Vagina (tissue), 2 donors: ENCODE measurements around the gene RTP3. TPM values are rescaled to one million over a fixed set of nuclear protein-coding genes. Genes with fewer than 3 reads are reported as not detected.
"Not testable (repeated sequence)": the region's sequence is repeated elsewhere in the genome, so short reads cannot be mapped to it uniquely, and the experiment has no call there.

Source experiments
- DNase-seq, 2 donors: peaks; one replicate each; pipeline ENCODE4 v3.0.0-alpha.2; 2017; ENCODE audit errors: extremely low spot score in 2 of 2
- H3K27ac ChIP-seq: fragments of 200-600 bp; sonication (generic); one replicate; pipeline ENCODE4 v1.5.1; 2019
- H3K27me3 ChIP-seq: fragments of 200-600 bp; sonication (generic); one replicate; pipeline ENCODE4 v1.5.1; 2019
- H3K36me3 ChIP-seq, 2 donors: fragments of 200-600 bp; sonication (generic); one replicate each; pipeline ENCODE4 v1.5.1; 2017 to 2019
- H3K4me1 ChIP-seq: fragments of 200-600 bp; sonication (generic); one replicate; pipeline ENCODE4 v1.5.1; 2019
- H3K4me3 ChIP-seq, 2 donors: fragments of 200-600 bp; sonication (generic); 1 replicate in 1 of 2; 2 replicates in 1 of 2; pipeline ENCODE4 v1.5.1; 2016 to 2019
- H3K9me3 ChIP-seq: fragments of 200-600 bp; sonication (generic); one replicate; pipeline ENCODE4 v1.5.1; 2019
- CTCF ChIP-seq, 3 experiments: fragments of 450-650 bp in 2 of 3; fragments of 200-600 bp in 1 of 3; sonication (generic) in 1 of 3; IDR thresholded peaks; one replicate each; pipeline ENCODE4 v1.5.1; 2017 to 2019; ENCODE audit warnings: antibody characterized with exemption in 3 of 3, mild to moderate bottlenecking in 2 of 3, moderate library complexity in 2 of 3
- POLR2A ChIP-seq, 2 donors: fragments of 450-650 bp; IDR thresholded peaks; one replicate each; pipeline ENCODE4 v1.6.1; 2017; ENCODE audit warnings: antibody characterized with exemption in 2 of 2, mild to moderate bottlenecking in 2 of 2, moderate library complexity in 2 of 2
- POLR2AphosphoS5 ChIP-seq, 2 donors: sonication (generic); formaldehyde crosslinking; IDR thresholded peaks; one replicate each; pipeline ENCODE4 v1.9.0; 2017; ENCODE audit warnings: antibody characterized with exemption in 2 of 2, mild to moderate bottlenecking in 2 of 2, low read depth in 1 of 2; ENCODE audit not compliant: insufficient read depth in 1 of 2
- intact Hi-C: fragments of 100-400 bp; cut with DNase I; formaldehyde crosslinking; loops from one replicate; pipeline ENCODE4 v1.15.1; 2023
- total RNA-seq: library from RNA; depleted of rRNA; stranded (reverse); fragments of >200 nt; gene quantifications from one replicate; pipeline ENCODE4 v1.2.3, GENCODE V29; 2016

RTP3 gene
- total RNA-seq, 1 donor from 2014 or later: not detected

GRCh38 chr3:46542801-46543201 lies 45.0 kb downstream of the RTP3 start:
- no peak for DNase-seq
- intact Hi-C loops: no loop called here

DNA sequence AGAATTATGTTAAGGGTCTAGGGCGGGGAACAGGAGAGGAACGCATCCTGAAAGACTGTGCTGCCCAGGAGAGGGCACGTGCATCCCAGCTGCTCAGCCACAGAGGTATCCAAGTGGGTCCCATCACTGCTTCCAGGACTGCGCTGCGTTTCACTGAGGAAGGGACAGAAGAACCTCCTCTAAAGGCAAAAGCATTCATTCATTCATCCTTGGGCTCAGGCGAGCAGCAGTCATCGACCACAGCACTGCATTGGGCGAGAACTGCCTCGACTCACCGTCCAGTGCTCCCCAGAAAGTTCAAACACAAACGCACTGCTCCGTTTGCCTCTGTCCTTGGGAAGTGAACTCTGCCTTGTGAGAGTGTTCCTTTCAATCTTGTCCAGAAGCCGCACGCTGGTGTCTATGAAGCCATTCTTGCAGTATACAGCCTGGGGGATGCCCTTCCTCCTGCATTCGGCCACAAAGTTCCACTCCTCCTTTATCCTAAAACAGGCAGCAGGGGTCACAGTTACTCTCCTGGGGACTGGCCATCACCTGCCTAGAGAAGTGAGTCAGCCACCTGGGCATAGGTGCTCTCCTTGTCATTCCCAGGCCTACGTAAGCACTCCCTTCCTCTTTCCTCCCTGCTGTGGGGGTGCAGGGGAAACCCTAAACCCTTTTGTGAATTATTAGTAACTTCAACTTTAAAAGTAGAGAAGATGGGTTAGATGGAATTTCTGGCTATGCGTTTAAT lies 47.2 kb downstream of the RTP3 start:
- Histone ChIP-seq H3K4me3 (no peak overlapping the region), H3K4me1 (no peaks in the 10 kb centered on the region), H3K27ac (no peak overlapping the region), H3K36me3 (no peaks in the 10 kb centered on the region), H3K9me3 (no peaks in the 10 kb centered on the region), H3K27me3 (no peaks in the 10 kb centered on the region)
- no peak for DNase-seq
- intact Hi-C loops: no loop called here
- TF ChIP-seq POLR2A (IDR thresholded peaks at IDR 0.05) (no peak), CTCF (IDR thresholded peaks at IDR 0.05) (no peak), POLR2AphosphoS5 (IDR thresholded peaks at IDR 0.05; ENCODE audit: insufficient read depth in 1 of 2, low read depth in 1 of 2) (no peak)

More at GRCh38 chr3:46542801-46543201, 45.0 kb downstream of the RTP3 start:
- Histone ChIP-seq H3K4me1 (no peaks in the 10 kb centered on the region), H3K9me3 (no peaks in the 10 kb centered on the region), H3K4me3 (no peak overlapping the region), H3K27me3 (no peaks in the 10 kb centered on the region), H3K27ac (no peak overlapping the region), H3K36me3 (no peaks in the 10 kb centered on the region)
- TF ChIP-seq CTCF (IDR thresholded peaks at IDR 0.05) (no peak), POLR2A (IDR thresholded peaks at IDR 0.05) (no peak), POLR2AphosphoS5 (IDR thresholded peaks at IDR 0.05; ENCODE audit: insufficient read depth in 1 of 2, low read depth in 1 of 2) (no peak)

DNA sequence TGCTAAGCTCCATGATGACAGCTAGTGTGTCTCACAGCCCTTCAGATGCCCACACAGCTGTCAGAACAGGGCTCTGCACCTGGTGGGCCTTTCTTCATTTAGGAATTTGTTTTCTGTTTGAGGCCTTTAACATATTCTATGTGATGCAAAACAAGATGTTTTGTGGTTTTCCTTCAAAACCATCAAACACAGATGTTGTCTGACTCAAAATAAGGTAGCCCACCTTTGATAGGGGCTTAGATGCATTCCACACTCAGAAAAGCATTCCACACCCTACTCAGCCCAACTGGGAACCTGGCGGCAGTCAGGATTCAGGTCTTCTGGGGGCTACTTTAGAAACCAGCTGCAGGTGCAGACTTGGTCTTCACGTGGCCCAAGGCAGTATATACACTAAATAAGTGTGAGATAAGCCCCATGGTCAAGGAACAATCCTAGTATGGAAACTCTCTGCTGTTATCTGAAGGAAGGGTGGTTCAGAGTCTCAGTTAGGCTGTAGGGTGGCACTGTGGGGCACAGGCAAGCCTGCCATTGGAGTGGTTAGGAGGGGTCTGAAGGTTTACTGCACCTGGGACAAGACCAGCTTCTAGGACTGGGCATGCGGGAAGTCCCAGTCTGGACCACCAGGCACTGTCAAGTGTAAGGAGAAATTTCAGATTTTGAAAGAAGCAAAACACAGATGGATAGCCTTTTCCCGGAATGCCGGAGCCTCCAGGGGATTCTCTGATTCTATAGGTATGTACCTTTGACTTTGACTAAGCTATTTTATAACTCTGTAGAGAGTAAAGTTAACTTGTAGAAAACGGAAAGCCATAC lies 48.2 kb downstream of the RTP3 start:
- no peak for DNase-seq
- intact Hi-C loops: no loop called here

GRCh38 chr3:46546896-46547440 lies 49.2 kb downstream of the RTP3 start:
- H3K27ac ChIP-seq: no peak overlapping the region
- no peaks in the 10 kb centered on the region for H3K4me1 ChIP-seq
- H3K36me3 ChIP-seq: no peaks in the 10 kb centered on the region
- intact Hi-C loops: no loop called here
- no peak for DNase-seq
- no peaks in the 10 kb centered on the region for H3K9me3 ChIP-seq
- no peak overlapping the region for H3K4me3 ChIP-seq
- TF ChIP-seq CTCF (IDR thresholded peaks at IDR 0.05) (no peak), POLR2AphosphoS5 (IDR thresholded peaks at IDR 0.05; ENCODE audit: insufficient read depth in 1 of 2, low read depth in 1 of 2) (no peak), POLR2A (IDR thresholded peaks at IDR 0.05) (no peak)
- H3K27me3 ChIP-seq: no peaks in the 10 kb centered on the region

More for the DNA sequence above, 48.2 kb downstream of the RTP3 start:
- Histone ChIP-seq H3K4me1 (no peaks in the 10 kb centered on the region), H3K27me3 (no peaks in the 10 kb centered on the region), H3K36me3 (no peaks in the 10 kb centered on the region), H3K9me3 (no peaks in the 10 kb centered on the region), H3K4me3 (no peak overlapping the region), H3K27ac (no peak overlapping the region)
- TF ChIP-seq POLR2AphosphoS5 (IDR thresholded peaks at IDR 0.05; ENCODE audit: insufficient read depth in 1 of 2, low read depth in 1 of 2): no peak
- TF ChIP-seq CTCF (IDR thresholded peaks at IDR 0.05): no peak
- no peak for TF ChIP-seq POLR2A (IDR thresholded peaks at IDR 0.05)

- intact Hi-C loops, H3K27me3 ChIP-seq, H3K9me3 ChIP-seq, H3K27ac ChIP-seq, DNase-seq, H3K4me3 ChIP-seq, H3K36me3 ChIP-seq, H3K4me1 ChIP-seq: not testable (repeated sequence)
Observed at GRCh38 chr3:46548611-46549010, 50.8 kb downstream of the RTP3 start.
